Hypothalamus (tissue), 51 donors: ENCODE measurements around the gene GDF15.

Experiments
- DNase-seq, 51 donors: peaks; one replicate each; lab custom pipeline; 2025; lab: John Stamatoyannopoulos, UW

Gene GDF15

GRCh38 chr19:18428787-18429674, 43.1 kb downstream of the GDF15 start:
- DNase-seq: peak in 44 of 51 donors; percentile 13 to 90 (median 74)

- DNase-seq: no peak
These were observed 43.9 kb downstream of the GDF15 start for GRCh38 chr19:18429717-18430416.

- no peak for DNase-seq
These were observed 44.6 kb downstream of the GDF15 start for GRCh38 chr19:18430417-18431144.

- DNase-seq: no peak
These were observed 45.6 kb downstream of the GDF15 start for GRCh38 chr19:18431351-18432197.

GRCh38 chr19:18432275-18433014, 46.5 kb downstream of the GDF15 start:
- DNase-seq: no peak

- peak in 11 of 51 donors; percentile 6 to 63 (median 39) for DNase-seq
These were observed 47.2 kb downstream of the GDF15 start for GRCh38 chr19:18433015-18433691.

- no peak for DNase-seq
These were observed 47.9 kb downstream of the GDF15 start for GRCh38 chr19:18433735-18434398.

- no peak for DNase-seq
These were observed 48.6 kb downstream of the GDF15 start for GRCh38 chr19:18434411-18435175.

- no peak for DNase-seq
These were observed 49.4 kb downstream of the GDF15 start for GRCh38 chr19:18435178-18435841.

GRCh38 chr19:18435842-18436670, 50.1 kb downstream of the GDF15 start:
- no peak for DNase-seq

- peak in 28 of 51 donors; percentile 11 to 70 (median 34) for DNase-seq
These were observed 50.9 kb downstream of the GDF15 start for GRCh38 chr19:18436671-18437490.

GRCh38 chr19:18437491-18438330, 51.8 kb downstream of the GDF15 start, which contains the start of gene ISYNA1:
ISYNA1 (minus strand) TSS chr19:18438133; CDS start chr19:18437979, 154 bp downstream.
- peak in 14 of 51 donors; percentile 8 to 70 (median 36) for DNase-seq

GRCh38 chr19:18438331-18439024, 52.5 kb downstream of the GDF15 start:
- peak in 1 of 51 donors; percentile 37 for DNase-seq
